ENCODE measurements around the gene SERPINB10.
"Not testable (repeated sequence)": the region's sequence is repeated elsewhere in the genome, so short reads cannot be mapped to it uniquely, and the experiment has no call there.

Gene SERPINB10

DNA sequence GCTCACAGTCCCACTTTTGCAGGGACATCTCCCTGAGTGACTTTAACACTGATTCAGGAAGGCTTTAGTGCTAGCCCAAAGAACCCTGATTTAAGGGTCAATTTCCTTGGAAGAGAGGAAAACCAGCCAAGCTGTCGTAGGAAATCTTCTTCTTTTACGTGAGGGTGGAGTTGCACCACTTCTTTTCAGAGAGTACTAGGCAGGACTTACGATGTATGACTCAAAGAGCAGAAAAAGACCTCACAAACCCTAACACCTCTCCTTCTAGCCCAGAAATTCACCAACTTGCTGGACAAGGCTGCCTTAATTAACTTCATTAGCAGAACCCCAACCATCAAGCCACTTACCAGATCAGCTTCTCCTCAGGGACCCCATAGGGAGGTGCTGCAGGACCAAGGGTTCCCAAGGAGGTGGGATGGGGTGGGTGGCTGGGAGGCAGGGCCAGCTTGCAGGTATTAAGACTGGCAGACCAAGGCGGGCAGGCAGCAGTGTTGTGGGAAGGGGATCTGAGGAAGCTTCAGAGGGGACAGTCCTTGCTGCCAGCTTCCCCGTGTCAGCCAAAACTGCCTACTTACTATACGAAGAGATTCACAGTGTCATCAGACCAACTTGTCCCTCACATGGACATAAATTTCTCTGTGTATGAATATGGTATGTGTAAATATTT lies 13.5 kb upstream of the SERPINB10 start:
- no peak for FAIRE-seq

DNA sequence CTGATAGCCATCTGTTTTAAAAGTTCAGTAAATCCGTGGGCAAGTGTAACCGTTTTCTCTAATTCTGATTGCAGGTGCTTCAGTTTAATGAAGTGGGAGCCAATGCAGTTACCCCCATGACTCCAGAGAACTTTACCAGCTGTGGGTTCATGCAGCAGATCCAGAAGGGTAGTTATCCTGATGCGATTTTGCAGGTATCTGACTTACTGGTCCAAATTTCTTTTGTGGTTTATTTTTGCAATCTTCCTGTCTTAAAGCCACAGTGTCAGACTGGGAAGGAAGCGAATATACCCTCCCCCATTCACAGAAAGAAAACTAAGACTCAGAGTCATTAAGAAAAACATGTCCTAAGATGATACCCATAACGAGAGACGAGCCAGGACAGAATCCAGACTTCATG lies 12.6 kb upstream of the SERPINB10 start:
- no peak for FAIRE-seq

DNA sequence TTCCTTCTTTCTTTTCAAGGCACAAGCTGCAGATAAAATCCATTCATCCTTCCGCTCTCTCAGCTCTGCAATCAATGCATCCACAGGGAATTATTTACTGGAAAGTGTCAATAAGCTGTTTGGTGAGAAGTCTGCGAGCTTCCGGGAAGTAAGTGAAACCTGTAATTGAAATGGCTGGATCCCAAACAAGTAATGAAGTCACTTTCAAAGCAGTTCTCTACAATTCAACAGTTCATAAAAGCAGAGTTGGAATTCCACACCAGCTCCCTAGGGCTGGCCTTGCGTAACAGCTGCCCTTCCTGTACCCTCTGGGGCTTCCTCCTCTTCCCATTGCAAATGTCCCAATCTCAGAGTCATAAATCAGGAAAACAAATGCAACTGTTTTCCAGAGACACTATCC lies 10.7 kb upstream of the SERPINB10 start:
- FAIRE-seq = no peak

DNA sequence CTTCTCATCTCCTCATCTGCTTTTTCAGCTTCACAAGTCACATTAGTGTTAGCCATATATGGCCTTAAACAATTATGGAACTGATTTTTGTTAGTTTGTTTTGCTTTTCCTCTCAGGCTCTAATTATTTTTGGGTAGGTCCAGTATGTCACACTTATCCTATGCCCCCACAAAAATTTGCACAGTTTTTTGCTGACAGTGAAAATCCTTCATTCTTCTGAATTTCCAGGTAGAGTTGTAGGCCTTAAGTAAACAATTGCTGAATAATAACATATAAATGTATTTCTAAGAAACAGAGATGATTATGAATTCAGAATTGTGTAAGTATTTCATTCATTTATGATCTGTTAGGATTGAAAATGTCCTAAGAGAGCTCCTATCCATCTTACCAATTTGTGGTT lies 8.6 kb upstream of the SERPINB10 start:
- FAIRE-seq = no peak

DNA sequence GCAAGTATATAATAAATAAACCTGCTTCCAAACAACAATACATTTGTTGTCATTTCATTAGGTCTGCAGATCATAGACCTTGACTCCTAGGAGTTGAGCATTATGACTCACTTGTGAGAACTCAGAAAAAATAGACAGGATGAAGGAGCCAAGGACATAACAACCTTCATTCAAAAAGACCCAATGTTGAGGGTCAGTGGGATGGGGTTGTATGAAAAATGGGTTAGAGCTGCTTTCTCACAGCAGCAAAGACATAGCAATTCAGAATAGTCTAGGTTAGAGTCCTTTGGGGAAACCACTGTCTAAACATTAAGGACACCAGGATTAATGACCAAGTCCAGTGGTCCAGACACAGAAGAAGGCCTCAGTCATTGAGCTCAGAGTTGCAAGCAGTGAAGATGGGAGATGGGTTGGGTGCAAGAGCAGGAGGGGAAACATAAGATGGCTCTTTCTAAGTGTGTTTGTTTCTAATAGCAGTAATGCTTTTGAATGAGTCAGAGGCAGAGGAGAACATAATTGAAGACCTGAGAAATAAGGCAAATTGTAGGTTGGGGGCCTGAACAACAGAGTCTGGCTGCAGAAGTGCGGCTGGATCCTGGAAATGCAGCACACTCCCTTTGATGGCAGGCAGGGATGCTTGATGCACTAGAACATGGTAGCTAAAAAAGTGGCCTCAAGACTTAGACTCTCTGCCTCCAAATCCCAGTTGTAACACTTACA lies 3.7 kb upstream of the SERPINB10 start:
- no peak for FAIRE-seq

DNA sequence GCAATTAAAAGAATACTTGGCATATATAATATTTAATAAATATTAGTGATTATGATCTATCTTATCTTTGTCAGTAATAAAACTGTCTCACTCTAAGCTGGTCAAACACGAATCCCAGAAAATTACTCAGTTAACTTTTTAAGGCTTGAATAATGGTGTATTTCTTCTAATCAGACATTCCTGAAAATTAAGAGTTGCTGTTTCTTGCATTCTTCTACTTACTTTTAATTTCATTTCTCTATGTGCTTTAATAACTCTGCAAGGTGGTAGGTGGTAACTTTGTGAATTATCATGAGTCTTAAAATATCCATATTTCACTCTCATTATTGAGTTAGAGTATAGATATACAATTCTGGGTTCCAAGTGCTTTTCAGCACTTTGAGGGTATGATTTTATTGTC lies 3.1 kb upstream of the SERPINB10 start:
- no peak for FAIRE-seq

DNA sequence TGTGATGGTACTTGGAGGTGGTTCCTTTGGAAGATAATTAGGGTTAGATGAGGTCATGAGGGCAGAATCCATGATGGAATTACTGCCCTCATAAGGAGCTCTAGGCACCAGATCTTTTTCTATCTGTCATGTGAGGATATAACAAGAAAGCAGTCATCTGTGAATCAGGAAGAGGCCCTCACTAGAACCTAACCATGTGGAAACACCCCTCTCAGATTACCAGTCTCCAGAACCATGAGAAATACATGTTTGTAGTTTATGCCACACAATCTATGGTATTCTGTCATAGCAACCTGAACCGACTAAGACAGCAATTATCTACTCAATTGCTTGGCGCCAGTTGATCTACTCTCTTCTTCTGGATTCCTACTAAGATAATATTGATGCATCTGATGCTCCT lies 2.4 kb upstream of the SERPINB10 start:
- no peak for FAIRE-seq

DNA sequence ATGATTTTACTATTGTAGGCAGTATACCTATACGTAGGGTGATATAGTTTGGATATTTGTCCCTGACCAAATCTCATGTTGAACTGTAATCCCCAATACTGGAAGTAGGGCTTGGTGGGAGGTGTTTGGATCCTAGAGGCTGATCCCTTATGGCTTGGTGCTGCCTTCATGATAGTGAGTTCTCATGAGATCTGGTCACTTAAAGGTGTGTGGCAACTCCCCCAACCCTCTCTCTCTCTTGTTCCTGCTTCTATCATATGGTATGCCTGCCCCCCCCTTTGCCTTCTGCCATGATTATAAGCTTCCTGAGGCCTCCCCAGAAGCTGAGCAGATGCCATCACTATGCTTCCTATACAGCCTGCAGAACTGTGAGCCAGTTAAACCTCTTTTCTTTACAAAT lies 1.7 kb upstream of the SERPINB10 start:
- FAIRE-seq = no peak

DNA sequence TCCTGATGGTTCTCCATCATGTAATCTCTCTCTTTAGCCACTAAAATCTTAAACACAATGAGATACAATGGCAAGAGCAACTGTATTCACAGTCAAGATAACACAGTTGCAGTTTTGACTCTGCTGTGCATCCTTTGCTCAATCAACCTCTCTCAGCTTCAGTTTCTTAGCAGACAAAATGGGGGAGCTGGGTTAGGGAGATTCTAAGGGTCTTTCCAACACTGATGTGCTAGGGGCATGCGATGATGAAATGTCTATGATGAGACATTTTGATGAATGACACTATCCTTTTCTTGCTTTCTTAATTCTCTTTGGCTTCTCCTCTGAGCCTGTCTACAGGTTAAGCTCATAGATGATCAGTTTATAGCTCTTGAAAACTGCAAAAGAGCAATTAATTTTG lies 1.1 kb downstream of the SERPINB10 start:
- no peak for FAIRE-seq

DNA sequence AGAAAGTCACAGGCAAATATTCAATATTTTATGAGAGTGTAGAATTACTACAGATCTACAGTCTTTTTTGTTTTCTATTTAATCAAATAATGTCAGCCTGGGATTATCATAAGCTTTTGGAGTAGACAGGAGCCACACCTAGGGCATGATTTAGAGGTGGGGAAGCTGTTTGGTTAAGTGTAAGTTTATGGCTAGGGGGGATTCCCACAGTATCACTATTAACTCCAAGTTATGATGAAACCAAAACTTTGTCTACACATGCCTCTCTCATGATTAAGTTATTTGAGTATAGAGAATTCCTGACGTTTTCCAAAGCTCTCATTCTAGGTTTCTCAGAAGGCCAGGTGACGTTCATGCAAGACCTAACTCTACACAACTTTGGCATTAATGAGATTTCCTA lies 2.1 kb downstream of the SERPINB10 start:
- no peak for FAIRE-seq

DNA sequence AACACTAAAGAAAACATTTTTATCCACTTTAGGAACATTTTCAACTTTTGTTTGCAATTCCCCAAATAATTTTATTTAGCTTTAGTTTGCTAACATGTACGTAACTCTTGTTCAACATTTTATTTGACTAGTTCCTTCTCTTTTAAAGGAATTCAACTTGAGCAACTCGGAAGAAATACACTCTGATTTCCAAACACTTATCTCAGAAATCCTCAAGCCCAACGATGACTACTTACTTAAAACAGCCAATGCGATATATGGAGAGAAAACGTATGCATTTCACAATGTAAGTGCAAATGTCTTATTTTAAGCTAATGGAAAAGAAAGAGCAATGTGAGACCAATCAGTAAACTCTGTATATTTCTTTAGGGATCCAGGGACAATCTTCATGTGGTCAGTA lies 10.1 kb downstream of the SERPINB10 start:
- no peak for FAIRE-seq

DNA sequence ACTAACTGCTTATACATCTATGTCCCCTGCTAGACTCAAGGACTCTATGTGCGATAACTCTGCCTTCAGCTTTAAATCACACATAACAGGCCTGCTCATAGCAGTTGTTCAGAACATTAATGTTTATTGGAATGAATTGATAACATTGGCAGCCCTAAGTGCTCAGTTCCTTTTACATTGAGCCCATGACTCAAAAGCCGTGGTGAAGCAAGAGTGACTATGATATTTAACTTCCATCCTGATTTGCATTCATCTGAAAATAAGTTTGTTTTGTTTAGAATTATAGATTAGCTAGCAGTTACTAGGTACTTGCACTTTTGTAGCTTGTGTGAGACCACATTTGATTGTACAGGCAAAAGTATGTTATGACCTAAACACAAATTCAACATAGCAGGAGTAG lies 14.3 kb downstream of the SERPINB10 start:
- no peak for FAIRE-seq

DNA sequence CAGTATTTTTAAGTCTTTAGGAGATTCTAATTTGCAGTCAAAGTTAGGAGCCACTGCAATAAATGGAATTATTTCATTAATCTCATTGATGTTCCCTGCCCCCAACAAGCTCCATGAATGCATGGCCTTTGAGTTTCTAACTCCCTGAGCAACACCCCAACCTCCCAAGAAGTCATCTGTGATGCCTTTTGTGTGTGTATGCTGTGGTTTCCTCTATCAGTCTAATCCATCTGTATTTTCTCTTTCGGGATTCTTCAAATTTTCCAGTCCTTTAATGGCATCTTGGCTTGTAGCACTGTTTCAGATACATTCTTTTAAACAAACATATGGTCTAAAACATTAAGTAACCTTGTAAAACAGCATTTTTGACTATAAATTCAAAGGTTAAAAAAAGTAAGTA lies 16.8 kb downstream of the SERPINB10 start:
- FAIRE-seq = no peak

DNA sequence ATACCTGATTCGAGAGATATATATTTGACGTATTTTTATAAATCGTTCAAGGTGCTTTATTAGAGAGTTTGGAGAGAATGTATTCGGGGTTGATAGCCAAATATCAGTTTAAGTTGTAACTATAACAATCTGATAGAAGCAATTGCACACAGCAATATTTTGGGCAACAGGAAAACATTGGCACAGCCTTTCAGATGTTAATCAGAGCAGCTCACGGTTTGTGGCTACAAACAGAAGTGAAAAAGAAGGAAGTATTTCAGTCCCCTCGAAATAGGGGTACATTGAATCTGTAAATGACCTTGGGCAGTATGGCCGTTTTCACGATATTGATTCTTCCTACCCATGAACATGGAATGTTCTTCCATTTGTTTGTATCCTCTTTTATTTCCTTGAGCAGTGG lies 20.6 kb downstream of the SERPINB10 start:
- FAIRE-seq = no peak

DNA sequence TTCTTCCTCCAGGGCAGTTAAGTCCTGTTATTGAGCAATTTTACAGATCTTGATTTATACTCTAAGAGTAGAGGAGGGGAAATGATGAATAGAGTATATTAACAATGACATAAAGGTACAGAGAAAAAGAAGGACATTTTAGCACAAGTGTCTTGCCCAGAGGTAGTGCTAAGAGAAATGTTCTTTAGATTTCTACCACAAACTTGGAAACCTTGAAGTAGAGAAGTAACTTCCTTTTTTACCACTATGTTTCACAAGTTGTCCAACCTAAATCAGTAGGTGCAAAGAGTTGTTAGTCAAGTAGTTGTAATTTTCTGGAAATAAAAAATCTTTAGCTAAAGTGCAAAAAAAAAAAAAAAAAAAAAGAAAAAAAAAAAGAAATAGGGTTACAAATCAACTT lies 21.6 kb downstream of the SERPINB10 start:
- FAIRE-seq = not testable (repeated sequence)

DNA sequence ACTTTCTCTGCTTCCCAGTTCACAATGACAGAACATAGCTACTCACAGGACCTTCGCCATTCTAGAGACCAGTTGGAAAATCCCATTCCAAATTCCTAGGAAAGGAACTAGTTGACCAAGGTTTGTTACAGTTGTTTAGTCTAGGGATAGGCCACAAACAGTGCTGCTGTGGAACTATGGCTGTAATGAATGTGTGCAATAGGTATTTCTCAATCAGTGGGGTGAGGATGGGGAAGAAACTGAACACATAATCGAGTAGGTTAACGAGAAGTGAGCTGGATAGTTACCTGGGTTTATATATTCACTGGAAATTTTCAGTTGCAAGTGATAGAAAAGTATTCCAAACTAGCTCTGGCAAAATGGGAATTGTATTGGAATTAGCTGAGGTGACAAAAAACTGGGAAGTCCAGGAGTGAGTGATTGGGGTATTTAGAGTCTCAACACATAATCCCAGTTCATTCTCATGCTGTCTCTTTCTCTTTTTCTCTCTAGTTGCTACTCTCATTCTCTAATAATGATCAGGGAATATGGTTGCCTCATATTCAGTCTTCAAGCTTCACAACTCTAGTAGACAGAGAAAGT lies 23.1 kb downstream of the SERPINB10 start:
- FAIRE-seq = no peak

DNA sequence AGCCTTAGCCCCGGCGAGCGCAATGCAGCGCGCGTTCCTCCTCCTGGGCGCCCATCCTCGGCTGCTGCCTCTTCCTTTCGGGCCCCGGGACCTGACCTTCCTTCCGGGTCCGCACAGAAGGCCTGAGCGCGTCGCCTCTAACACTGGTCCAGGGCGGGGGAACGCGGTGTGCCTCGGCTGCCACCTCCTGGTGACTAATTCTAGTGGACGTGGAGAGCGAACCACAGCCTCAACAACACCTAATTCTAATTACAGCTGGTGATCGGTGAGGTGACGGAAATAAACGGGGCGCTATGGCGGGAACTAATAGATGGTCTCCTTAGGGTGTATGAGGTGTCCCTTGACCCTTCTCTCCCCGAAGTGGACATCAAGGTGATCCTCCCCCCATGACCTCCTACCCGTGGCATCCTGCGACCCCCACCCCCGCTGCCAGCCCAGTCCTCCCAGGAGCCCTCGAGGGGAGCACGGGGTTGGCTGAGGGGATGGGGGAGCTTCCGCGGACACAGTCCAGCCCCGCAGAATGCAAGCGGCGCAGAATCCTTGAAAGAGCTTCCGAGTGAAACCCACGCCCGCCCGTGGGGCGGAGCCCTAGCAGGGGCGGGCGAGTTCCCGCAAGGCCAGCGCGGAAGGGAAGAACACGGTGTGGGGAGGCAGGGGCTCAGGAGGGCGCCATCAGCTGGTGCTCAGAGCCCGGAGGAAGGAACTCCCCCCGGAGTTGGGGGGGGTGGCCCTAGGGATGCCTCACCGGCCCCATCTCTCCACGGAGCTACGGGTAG lies 28.6 kb downstream of the SERPINB10 start:
- FAIRE-seq = no peak

DNA sequence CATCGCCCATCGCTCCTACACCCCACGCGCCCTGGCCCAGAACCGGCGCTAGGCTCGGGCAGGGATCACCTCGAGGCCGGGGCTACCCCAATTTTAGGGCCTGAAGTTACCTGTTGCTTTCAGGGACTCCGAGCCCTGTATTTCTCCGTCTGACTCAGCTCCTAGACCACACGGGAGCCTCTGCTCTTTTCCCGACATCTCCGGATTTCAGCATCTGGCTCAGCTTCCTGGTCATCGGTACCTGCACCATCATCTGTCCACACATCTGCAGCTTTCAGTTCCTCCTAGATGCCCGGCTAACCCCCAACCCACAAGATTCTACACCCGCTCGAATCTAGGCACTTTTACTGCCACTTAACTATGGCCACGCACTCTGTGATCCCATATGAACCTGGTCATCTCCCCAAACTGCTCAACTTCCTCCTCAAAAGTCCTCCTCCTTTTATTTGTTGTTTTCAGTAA lies 29.2 kb downstream of the SERPINB10 start:
- no peak for FAIRE-seq

DNA sequence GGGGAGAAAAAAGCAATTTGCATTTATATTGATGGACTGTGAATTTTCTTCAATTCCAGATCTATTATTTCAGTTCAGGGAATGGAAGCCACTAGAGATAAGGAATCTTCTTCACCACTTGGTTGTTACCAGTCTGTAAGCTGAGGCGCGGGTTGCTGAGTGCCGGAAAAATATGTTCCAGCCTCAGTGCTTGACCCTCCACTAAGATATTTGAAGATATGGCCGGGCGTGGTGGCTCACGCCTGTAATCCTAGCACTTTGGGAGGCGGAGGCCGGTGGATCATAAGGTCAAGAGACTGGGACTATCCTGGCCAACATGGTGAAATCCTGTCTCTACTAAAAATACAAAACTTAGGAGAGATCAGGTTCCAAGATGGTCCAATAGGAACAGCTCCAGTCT lies 32.2 kb downstream of the SERPINB10 start:
- no peak for FAIRE-seq

DNA sequence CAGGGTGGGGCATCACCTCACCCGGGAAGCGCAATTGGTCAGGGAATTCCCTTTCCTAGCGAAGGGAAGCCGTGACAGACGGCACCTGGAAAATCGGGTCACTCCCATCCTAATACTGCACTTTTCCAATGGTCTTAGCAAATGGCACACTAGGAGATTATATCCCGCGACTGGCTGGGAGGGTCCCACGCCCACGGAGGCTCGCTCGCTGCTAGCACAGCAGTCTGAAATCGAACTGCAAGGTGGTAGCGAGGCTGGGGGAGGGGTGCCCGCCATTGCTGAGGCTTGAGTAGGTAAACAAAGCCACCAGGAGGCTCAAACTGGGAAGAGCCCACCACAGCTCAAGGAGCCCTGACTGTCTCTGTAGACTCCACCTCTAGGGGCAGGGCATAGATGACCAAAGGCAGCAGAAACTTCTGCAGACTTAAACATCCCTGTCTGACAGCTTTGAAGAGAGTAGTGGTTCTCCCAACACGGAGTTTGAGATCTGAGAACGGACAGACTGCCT lies 32.8 kb downstream of the SERPINB10 start:
- FAIRE-seq = not testable (repeated sequence)

DNA sequence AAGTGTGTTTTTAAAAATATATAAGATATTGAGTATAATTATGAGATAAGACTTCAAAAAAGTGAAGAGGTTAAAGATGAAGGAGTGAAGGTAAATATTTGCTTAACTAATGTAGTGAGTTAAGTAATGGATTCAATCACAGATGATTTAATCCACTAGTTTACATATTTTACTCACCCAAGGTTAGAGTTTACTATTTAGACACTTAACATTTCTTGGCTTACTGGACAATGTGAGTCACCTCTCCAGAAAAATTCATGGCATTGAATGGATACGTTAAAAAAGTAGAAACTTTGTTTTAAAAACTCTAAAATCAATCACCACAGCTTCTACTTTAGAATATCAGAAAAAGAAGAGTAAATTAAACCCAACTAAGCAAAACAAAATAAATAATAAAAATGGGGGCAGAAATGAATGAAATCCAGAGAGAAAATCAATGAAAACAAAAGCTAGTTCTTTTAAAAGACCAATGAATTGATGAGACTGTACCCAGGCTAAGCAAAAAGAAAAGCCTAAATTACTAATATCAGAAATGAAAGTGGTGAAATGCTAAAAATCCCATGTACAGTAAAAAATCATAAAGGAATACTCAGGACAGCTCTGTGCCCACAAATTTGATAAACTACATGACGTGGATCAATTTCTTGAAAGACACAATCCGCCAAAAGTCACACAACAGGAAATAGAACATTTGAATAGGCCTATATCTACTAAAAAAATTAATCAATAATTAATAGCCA lies 39.5 kb downstream of the SERPINB10 start:
- FAIRE-seq = no peak

DNA sequence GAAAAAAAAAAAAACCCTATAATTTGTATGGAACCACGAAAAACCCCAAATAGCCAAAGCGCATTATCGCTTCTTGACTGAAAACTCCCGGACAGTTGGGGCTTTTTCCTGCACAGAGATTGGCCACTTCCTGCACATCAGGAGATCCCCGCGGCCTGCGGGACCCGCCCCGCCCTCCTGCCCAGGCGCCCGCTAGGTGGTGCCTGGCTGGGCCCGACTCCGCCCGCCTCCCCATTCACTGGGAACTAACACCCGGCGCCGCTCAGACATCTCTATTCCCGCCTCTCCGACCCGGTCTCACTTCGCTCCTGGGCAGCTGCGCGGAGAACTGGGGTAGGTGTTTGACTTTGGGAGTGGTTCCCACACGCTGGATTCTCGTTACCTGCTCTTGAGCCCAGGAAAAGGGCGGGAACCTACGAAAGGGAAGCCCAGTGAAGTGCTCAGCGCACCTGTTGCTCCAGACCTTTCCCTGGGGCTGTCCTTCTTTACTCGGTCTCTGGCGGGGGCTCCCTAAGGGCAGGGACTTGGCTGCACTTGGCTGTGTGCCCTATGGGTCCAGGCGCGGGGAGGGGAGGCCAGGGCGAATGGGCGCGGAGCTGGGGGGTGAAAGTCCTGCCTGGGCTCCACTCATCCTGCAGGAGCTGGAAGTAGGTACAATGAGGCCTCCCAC lies 41.4 kb downstream of the SERPINB10 start, which contains the start of gene HMSD:
Gene HMSD, plus strand, starts transcription at position 234 of the 670 bp plus-strand sequence. CDS start 4,155 bp downstream, outside the sequence.
- no peak for FAIRE-seq

Data from A204.1 (cell line).